Ishikawa (cell line): ENCODE measurements around the gene RNF10.

ENCODE experiments used
- CREB1 ChIP-seq: IDR thresholded peaks from 2 replicates; pipeline ENCODE4 v1.6.1; 2012; ENCODE audit warnings: low read depth
- EP300 ChIP-seq: IDR thresholded peaks from 2 replicates; pipeline ENCODE4 v1.6.1; 2012; ENCODE audit warnings: borderline replicate concordance
- FOXM1 ChIP-seq: IDR thresholded peaks from 2 replicates; pipeline ENCODE4 v1.6.1; 2012; ENCODE audit warnings: low read depth, borderline replicate concordance
- RAD21 ChIP-seq: IDR thresholded peaks from 2 replicates; pipeline ENCODE4 v1.6.1; 2012; ENCODE audit warnings: low read depth
- TAF1 ChIP-seq: IDR thresholded peaks from 2 replicates; pipeline ENCODE4 v1.6.1; 2012; ENCODE audit warnings: low read depth, mild to moderate bottlenecking
- USF1 ChIP-seq: IDR thresholded peaks from 2 replicates; pipeline ENCODE4 v1.6.1; 2012
- ZBTB7A ChIP-seq: IDR thresholded peaks from 2 replicates; pipeline ENCODE4 v1.6.1; 2012; ENCODE audit warnings: low read depth

GRCh38 chr12:120584343-120585149, 50.4 kb downstream of the RNF10 start:
- no peak for TF ChIP-seq USF1
- no peak for TF ChIP-seq FOXM1
- no peak for TF ChIP-seq ZBTB7A
- TF ChIP-seq RAD21 = peak; percentile 25; the same call in 1 of the 2 replicates
- TF ChIP-seq EP300 = no peak
- TF ChIP-seq CREB1 = no peak
- no peak for TF ChIP-seq TAF1
